ENCODE results near the gene PHC3.

PHC3 gene

GRCh38 chr3:170078620-170079281 is 102.8 kb downstream of the PHC3 start:
- Histone ChIP-seq H4K20me1 (ENCODE audit: insufficient read depth) (no peaks in the 10 kb centered on the region), H3K36me3 (ENCODE audit: insufficient read depth) (no peaks in the 10 kb centered on the region), H3K27me3 (ENCODE audit: insufficient read depth, low read depth) (no peaks in the 10 kb centered on the region), H3K4me3 (IDR thresholded peaks at IDR 0.05; ENCODE audit: insufficient read depth, low read depth, low read length) (no peak overlapping the region), H3K79me2 (ENCODE audit: insufficient read depth, low read depth) (no peaks in the 10 kb centered on the region), H3K4me1 (ENCODE audit: low read depth, poor library complexity, severe bottlenecking) (no peaks in the 10 kb centered on the region), H3K4me2 (no peak overlapping the region), H3K27ac (no peak overlapping the region), H2AFZ (ENCODE audit: low read depth) (no peak overlapping the region), H3K9ac (no peak overlapping the region)
- no peak for TF ChIP-seq CTCF (conservative IDR thresholded peaks at IDR 0.05; ENCODE audit: low read depth, low read length)

- no peak overlapping the region for H2AFZ ChIP-seq (ENCODE audit: low read depth)
- no peaks in the 10 kb centered on the region for H3K79me2 ChIP-seq (ENCODE audit: insufficient read depth, low read depth)
- H3K4me1 ChIP-seq (ENCODE audit: low read depth, poor library complexity, severe bottlenecking) = no peaks in the 10 kb centered on the region
- no peak overlapping the region for H3K4me3 ChIP-seq (IDR thresholded peaks at IDR 0.05; ENCODE audit: insufficient read depth, low read depth, low read length)
- H3K27me3 ChIP-seq (ENCODE audit: insufficient read depth, low read depth) = no peaks in the 10 kb centered on the region
- H3K27ac ChIP-seq = no peak overlapping the region
- no peak for TF ChIP-seq CTCF (conservative IDR thresholded peaks at IDR 0.05; ENCODE audit: low read depth, low read length)
- no peaks in the 10 kb centered on the region for H3K36me3 ChIP-seq (ENCODE audit: insufficient read depth)
- no peaks in the 10 kb centered on the region for H4K20me1 ChIP-seq (ENCODE audit: insufficient read depth)
- H3K9ac ChIP-seq = no peak overlapping the region
- no peak overlapping the region for H3K4me2 ChIP-seq
Observed at GRCh38 chr3:170077361-170077760, 104.2 kb downstream of the PHC3 start.

GRCh38 chr3:170076715-170077238 is 104.8 kb downstream of the PHC3 start:
- no peak overlapping the region for H3K4me3 ChIP-seq (IDR thresholded peaks at IDR 0.05; ENCODE audit: insufficient read depth, low read depth, low read length)
- H3K27me3 ChIP-seq (ENCODE audit: insufficient read depth, low read depth) = no peaks in the 10 kb centered on the region
- no peaks in the 10 kb centered on the region for H4K20me1 ChIP-seq (ENCODE audit: insufficient read depth)
- no peak overlapping the region for H3K9ac ChIP-seq
- no peak overlapping the region for H3K4me2 ChIP-seq
- H3K4me1 ChIP-seq (ENCODE audit: low read depth, poor library complexity, severe bottlenecking) = no peaks in the 10 kb centered on the region
- TF ChIP-seq CTCF (conservative IDR thresholded peaks at IDR 0.05; ENCODE audit: low read depth, low read length) = no peak
- no peak overlapping the region for H2AFZ ChIP-seq (ENCODE audit: low read depth)
- H3K36me3 ChIP-seq (ENCODE audit: insufficient read depth) = no peaks in the 10 kb centered on the region
- no peak overlapping the region for H3K27ac ChIP-seq
- H3K79me2 ChIP-seq (ENCODE audit: insufficient read depth, low read depth) = no peaks in the 10 kb centered on the region

GRCh38 chr3:170075441-170076091 is 106.0 kb downstream of the PHC3 start:
- TF ChIP-seq CTCF (conservative IDR thresholded peaks at IDR 0.05; ENCODE audit: low read depth, low read length) = no peak
- Histone ChIP-seq H3K27me3 (ENCODE audit: insufficient read depth, low read depth) (no peaks in the 10 kb centered on the region), H3K79me2 (ENCODE audit: insufficient read depth, low read depth) (no peaks in the 10 kb centered on the region), H3K4me3 (IDR thresholded peaks at IDR 0.05; ENCODE audit: insufficient read depth, low read depth, low read length) (no peak overlapping the region), H3K4me2 (no peak overlapping the region), H4K20me1 (ENCODE audit: insufficient read depth) (no peaks in the 10 kb centered on the region), H3K9ac (no peak overlapping the region), H3K4me1 (ENCODE audit: low read depth, poor library complexity, severe bottlenecking) (no peaks in the 10 kb centered on the region), H2AFZ (ENCODE audit: low read depth) (no peak overlapping the region), H3K36me3 (ENCODE audit: insufficient read depth) (no peaks in the 10 kb centered on the region), H3K27ac (no peak overlapping the region)

Measured in KMS-11 (cell line).